Endothelial cell of umbilical vein (primary cell): ENCODE measurements around the gene ATP11B.

Source experiments
- CTCF ChIP-seq, 2 donors: IDR thresholded peaks; 1 replicate in 1 of 2; 2 replicates in 1 of 2; pipeline ENCODE4 v1.5.1; 2011; ENCODE audit warnings: low read length in 2 of 2, mild to moderate bottlenecking in 2 of 2, moderate library complexity in 2 of 2, control low read depth in 1 of 2, inconsistent platforms in 1 of 2, low read depth in 1 of 2; ENCODE audit not compliant: insufficient read depth in 1 of 2; ENCODE audit errors: extremely low read depth in 1 of 2
- EZH2 ChIP-seq: IDR thresholded peaks from 2 replicates; pipeline ENCODE4 v1.6.1; 2012; ENCODE audit warnings: borderline replicate concordance, low read depth, mild to moderate bottlenecking, moderate library complexity, low read length, inconsistent platforms; ENCODE audit not compliant: severe bottlenecking
- MYC ChIP-seq: IDR thresholded peaks from one replicate; pipeline ENCODE4 v1.6.1; 2011; ENCODE audit warnings: mild to moderate bottlenecking, low read depth, low read length
- POLR2A ChIP-seq: IDR thresholded peaks from 2 replicates; pipeline ENCODE4 v1.6.1; 2012; ENCODE audit warnings: low read depth, mild to moderate bottlenecking, control low read depth, low read length
- POLR2AphosphoS5 ChIP-seq: IDR thresholded peaks from 2 replicates; pipeline ENCODE4 v1.6.1; 2012; ENCODE audit warnings: low read depth, mild to moderate bottlenecking, control low read depth, low read length, moderate library complexity; ENCODE audit not compliant: insufficient read depth

DNA sequence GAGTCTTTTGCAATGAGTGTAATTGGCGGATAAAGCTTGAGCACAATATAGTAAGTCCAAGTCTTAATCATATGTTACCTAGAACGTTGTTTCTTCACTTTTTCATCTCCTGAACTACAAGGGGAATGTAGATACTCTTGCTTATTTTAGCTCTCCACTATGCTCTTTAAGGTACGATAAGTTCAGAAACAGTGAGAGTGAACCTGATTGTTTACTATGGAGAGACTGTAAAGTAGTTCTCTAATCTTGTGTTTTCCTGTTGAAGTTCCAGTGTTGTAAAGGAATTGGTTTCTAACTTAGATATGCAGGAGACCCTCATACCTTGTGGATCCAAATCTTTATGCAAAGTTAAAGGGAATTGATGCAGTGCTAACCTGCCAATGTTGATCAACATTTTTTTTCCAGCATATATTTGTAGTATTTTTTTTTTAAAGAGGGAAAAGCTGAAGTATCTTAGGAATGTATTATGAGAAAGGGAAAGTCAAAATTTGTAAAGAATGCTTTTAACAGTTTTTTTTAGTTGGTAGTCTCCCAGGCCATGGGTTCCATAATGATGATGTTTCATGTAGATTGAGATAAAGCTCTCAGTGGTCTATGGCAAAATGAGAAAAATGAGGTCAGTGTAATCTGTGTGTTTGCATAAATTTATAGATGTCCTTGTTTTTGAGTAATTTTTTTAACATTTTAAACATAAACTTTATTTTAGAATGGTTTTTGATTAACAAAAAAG lies 14.9 kb downstream of the ATP11B start:
- TF ChIP-seq POLR2AphosphoS5 (no peak), CTCF (IDR thresholded peaks at IDR 0.05; ENCODE audit: extremely low read depth in 1 of 2, insufficient read depth in 1 of 2, low read depth in 1 of 2, low read length in 2 of 2) (no peak), POLR2A (no peak), MYC (no peak), EZH2 (no peak)
